Heart right ventricle (tissue), 16 donors: Measurements from ENCODE around the gene PAPSS1. TPM values are rescaled to one million over a fixed set of nuclear protein-coding genes. Genes with fewer than 3 reads are reported as not detected.
A peak's percentile ranks its signal among the peaks of the same experiment; 100 is the strongest.
"Not testable (repeated sequence)": the region's sequence is repeated elsewhere in the genome, so short reads cannot be mapped to it uniquely, and the experiment has no call there.

ENCODE experiments used
- ATAC-seq, 8 donors: fragments of 200-7000 bp; cut with Tn5 transposase; one replicate each; pipeline ENCODE4 v1.9.1; 2020; ENCODE audit warnings: mild to moderate bottlenecking in 8 of 8, moderate library complexity in 8 of 8, moderate number of reproducible peaks in 1 of 8
- DNase-seq, 2 donors: peaks; one replicate each; pipeline ENCODE4 v3.0.0-alpha.2; 2020
- H3K27ac ChIP-seq, 10 donors: fragments of 200-600 bp; sonication (generic) in 2 of 10; one replicate each; pipeline versions ENCODE4 v1.5.0 to v1.8.0; 2020 to 2022; ENCODE audit warnings: mild to moderate bottlenecking in 3 of 10
- H3K27me3 ChIP-seq, 7 donors: fragments of 200-600 bp; one replicate each; pipeline ENCODE4 v1.8.0; 2021 to 2022; ENCODE audit warnings: mild to moderate bottlenecking in 2 of 7
- H3K36me3 ChIP-seq, 9 donors: fragments of 200-600 bp; sonication (generic) in 1 of 9; one replicate each; pipeline versions ENCODE4 v1.5.0 to v1.8.0; 2020 to 2022; ENCODE audit warnings: mild to moderate bottlenecking in 2 of 9
- H3K4me1 ChIP-seq, 9 donors: fragments of 200-600 bp; sonication (generic) in 1 of 9; one replicate each; pipeline versions ENCODE4 v1.5.0 to v1.8.0; 2020 to 2022; ENCODE audit warnings: mild to moderate bottlenecking in 4 of 9
- H3K4me3 ChIP-seq, 10 donors: fragments of 200-600 bp; sonication (generic) in 2 of 10; one replicate each; pipeline versions ENCODE4 v1.5.0 to v1.8.0; 2020 to 2022; ENCODE audit warnings: mild to moderate bottlenecking in 7 of 10, moderate library complexity in 2 of 10
- H3K9me3 ChIP-seq, 11 donors: fragments of 200-600 bp in 10 of 11; sonication (generic) in 2 of 11; one replicate each; pipeline versions ENCODE4 v1.5.0 to v1.8.0; 2013 to 2022; ENCODE audit warnings: mild to moderate bottlenecking in 2 of 11, control low read depth in 1 of 11, moderate library complexity in 1 of 11
- CTCF ChIP-seq, 9 donors: fragments of 200-600 bp; sonication (generic) in 2 of 9; IDR thresholded peaks; one replicate each; pipeline versions ENCODE4 v1.5.0 to v1.8.0; 2021 to 2022; ENCODE audit warnings: antibody characterized with exemption in 9 of 9, mild to moderate bottlenecking in 5 of 9, moderate library complexity in 1 of 9
- WGBS, 2 donors: extraction: QIAGEN DNeasy Blood & Tissue Kit; methylation state at CpG; one replicate each; pipeline ENCODE4 v1.1.7; 2013; ENCODE audit warnings: inconsistent platforms in 1 of 2; 5-methylcytosine and 5-hydroxymethylcytosine counted together
- intact Hi-C, 10 donors: fragments of 100-400 bp; cut with DNase I; formaldehyde crosslinking; loops; one replicate each; pipeline versions ENCODE4 v1.11.1 to v1.14.2; 2022
- polyA plus RNA-seq, 2 donors: library from polyadenylated mRNA; stranded (reverse); fragments of 200-250 nt; gene quantifications; one replicate each; pipeline ENCODE4 v1.2.3, GENCODE V29; 2013
- total RNA-seq, 10 donors: library from RNA; stranded (reverse); fragmentation: NEBNext Ultra II Directional in 3 of 10; extraction: Animal tissue kit (Norgen Biotek cat#: 25700) in 3 of 10; gene quantifications; one replicate each; pipeline versions ENCODE4 v1.2.1 to v1.2.4, GENCODE V29; 2021 to 2023
- donor health status: Arrhythmogenic right ventricular cardiomyopathy.
- donor health status: ischemic (EF 13 %, LVEDD 7.1; RV severe dilation, severe dysfunction).
- donor health status: healthy with polysubstance abuse.
- donor health status: DM: no; HTN: yes; CAD: no.
- donor health status: DM: no; HTN: no; CAD: no.
- donor health status: ischemic (EF 25% LVEDD 6.9; RV normal size, moderate dysfunction).
- donor health status: ischemic (EF 25% LVEDD 5.7; RV mildly dilated, moderate dysfunction).
- donor health status: healthy.
- donor health status: DM: yes; HTN: yes; CAD: no.
- donor health status: Ischemic cardiomyopathy.
- donor health status: ischemic (EF 35%, LVEDD 5.7; RV mildly dilated, moderate dysfunction).
- donor health status: nonischemic (EF 11% LVEDD 7.7; RV severe dilation, severe dysfunction).
- donor health status: DM: yes; HTN: yes; CAD: no.
- donor health status: PGD.
- donor health status: ischemic (EF 29% LVEDD 5.4; RV normal size, mild dysfunction).
- donor health status: nonischemic (EF 23%, LVEDD 6.1; RV moderate dilation, normal function).

The PAPSS1 gene
- total and polyA plus RNA-seq, 12 donors, result 6.9 to 18.9 (median 10.7) TPM

GRCh38 chr4:107725281-107725859 lies 5.3 kb upstream of the PAPSS1 start:
- no peak overlapping the region for H3K27ac ChIP-seq
- ATAC-seq (no peak), DNase-seq (no peak)
- TF ChIP-seq CTCF (IDR thresholded peaks at IDR 0.05), result no peak
- intact Hi-C loops, result no loop called here
- no peaks in the 10 kb centered on the region for H3K36me3 ChIP-seq
- 92 to 97% methylated on average over 3 of the region's 3 CpGs for WGBS, 2 donors
- peaks cover 0 to 14% (median 0%) of the 10 kb centered on the region in 9 donors for H3K4me1 ChIP-seq
- no peaks in the 10 kb centered on the region for H3K9me3 ChIP-seq
- H3K4me3 ChIP-seq, result no peak overlapping the region
- H3K27me3 ChIP-seq, result no peaks in the 10 kb centered on the region

GRCh38 chr4:107723331-107723730 lies 3.3 kb upstream of the PAPSS1 start:
- H3K9me3 ChIP-seq, H3K36me3 ChIP-seq, H3K4me3 ChIP-seq, intact Hi-C loops, H3K27me3 ChIP-seq, ATAC-seq, DNase-seq, H3K27ac ChIP-seq: not testable (repeated sequence)
- WGBS, 2 donors, result 48 to 56% methylated on average over 1 of the region's 1 CpG
- peaks cover 0 to 18% (median 13%) of the 10 kb centered on the region in 9 donors for H3K4me1 ChIP-seq

GRCh38 chr4:107721436-107722100 lies 1.5 kb upstream of the PAPSS1 start:
- intact Hi-C loops, result loop anchor here in 1 of 10 donors (1.0 kb wide), 1 partner anchor 268 kb away; the partner anchor contains the start of gene HADH
- H3K27ac ChIP-seq, result peak overlapping the region in 1 of 10 donors; percentile 90
- peak overlapping the region in 8 of 10 donors; percentile 53 to 100 (median 95) for H3K4me3 ChIP-seq
- DNase-seq (peak in 1 of 2 donors; percentile 21), ATAC-seq (no peak)
- peaks cover 0 to 22% (median 14%) of the 10 kb centered on the region in 9 donors for H3K4me1 ChIP-seq
- no peaks in the 10 kb centered on the region for H3K9me3 ChIP-seq
- TF ChIP-seq CTCF (IDR thresholded peaks at IDR 0.05), result no peak
- H3K36me3 ChIP-seq, result no peaks in the 10 kb centered on the region
- no peaks in the 10 kb centered on the region for H3K27me3 ChIP-seq
- WGBS, 2 donors, result 40 to 49% methylated on average over 9 of the region's 9 CpGs

- DNase-seq (no peak), ATAC-seq (no peak)
- Histone ChIP-seq H3K4me3 (peak overlapping the region; percentile 53 to 100 (median 92)), H3K27ac (peak overlapping the region in 9 of 10 donors; percentile 64 to 90 (median 84)), H3K9me3 (no peaks in the 10 kb centered on the region), H3K36me3 (no peaks in the 10 kb centered on the region), H3K4me1 (peaks cover 0 to 31% (median 14%) of the 10 kb centered on the region in 9 donors), H3K27me3 (no peaks in the 10 kb centered on the region)
- intact Hi-C loops, result loop anchor here in 1 of 10 donors (10.0 kb wide), 1 partner anchor 905 kb away; the partner anchor contains the start of gene RPL34
- no peak for TF ChIP-seq CTCF (IDR thresholded peaks at IDR 0.05)
- WGBS, 2 donors, result 4 to 5% methylated on average over 28 of the region's 28 CpGs
Measured at GRCh38 chr4:107719207-107719921, 670 bp downstream of the PAPSS1 start.
